Calu3 (cell line): Measurements from ENCODE around the gene TM9SF3. TPM values are rescaled to one million over a fixed set of nuclear protein-coding genes. Genes with fewer than 3 reads are reported as not detected.

Source experiments
- BruUV-seq: library from RNA; stranded (reverse); fragments of 400-500 nt; replicated peaks from 2 replicates; lab custom pipeline; 2021; lab: Mats Ljungman, UMichigan
- CTCF ChIA-PET: fragments of 300-600 bp; sonication (Branson Sonifier 250); formaldehyde crosslinking; loops from one replicate; lab custom pipeline; 2022; ENCODE audit warnings: antibody characterized with exemption; lab: Charles Lee
- DNase-seq: peaks from one replicate; pipeline ENCODE4 v3.0.0; 2022
- H3K27ac Mint-ChIP-seq: one replicate; pipeline ENCODE4 v1.8.0; 2022; ENCODE audit warnings: mixed read lengths; ENCODE audit not compliant: unreplicated experiment
- H3K27me3 Mint-ChIP-seq: one replicate; pipeline ENCODE4 v1.8.0; 2022; ENCODE audit warnings: mixed read lengths; ENCODE audit not compliant: unreplicated experiment
- H3K36me3 Mint-ChIP-seq: one replicate; pipeline ENCODE4 v1.8.0; 2022; ENCODE audit warnings: mild to moderate bottlenecking, moderate library complexity, mixed read lengths; ENCODE audit not compliant: insufficient read depth, unreplicated experiment
- H3K4me1 Mint-ChIP-seq: one replicate; pipeline ENCODE4 v1.8.0; 2022; ENCODE audit warnings: mild to moderate bottlenecking, low read depth, mixed read lengths; ENCODE audit not compliant: unreplicated experiment
- H3K4me3 Mint-ChIP-seq: one replicate; pipeline ENCODE4 v1.8.0; 2022; ENCODE audit warnings: mild to moderate bottlenecking, low read depth, moderate library complexity, mixed read lengths; ENCODE audit not compliant: unreplicated experiment
- H3K9me3 Mint-ChIP-seq: one replicate; pipeline ENCODE4 v1.8.0; 2022; ENCODE audit warnings: low read depth, mixed read lengths; ENCODE audit not compliant: unreplicated experiment
- intact Hi-C: fragments of 100-400 bp; cut with micrococcal nuclease; formaldehyde crosslinking; loops from one replicate; pipeline ENCODE4 v1.10.0; 2022; ENCODE audit not compliant: unreplicated experiment
- total RNA-seq: library from RNA; stranded (reverse); gene quantifications from 2 replicates; pipeline ENCODE4 v1.2.3, GENCODE V29; 2022
- TF ChIP-seq, protein P1 (sequence below): fragments of 200-600 bp; IDR thresholded peaks from one replicate; pipeline ENCODE4 v1.8.0; 2022; ENCODE audit warnings: antibody characterized with exemption; ENCODE audit not compliant: unreplicated experiment

Gene TM9SF3
- total RNA-seq, 1 experiment from 2014 or later: 177 TPM

DNA sequence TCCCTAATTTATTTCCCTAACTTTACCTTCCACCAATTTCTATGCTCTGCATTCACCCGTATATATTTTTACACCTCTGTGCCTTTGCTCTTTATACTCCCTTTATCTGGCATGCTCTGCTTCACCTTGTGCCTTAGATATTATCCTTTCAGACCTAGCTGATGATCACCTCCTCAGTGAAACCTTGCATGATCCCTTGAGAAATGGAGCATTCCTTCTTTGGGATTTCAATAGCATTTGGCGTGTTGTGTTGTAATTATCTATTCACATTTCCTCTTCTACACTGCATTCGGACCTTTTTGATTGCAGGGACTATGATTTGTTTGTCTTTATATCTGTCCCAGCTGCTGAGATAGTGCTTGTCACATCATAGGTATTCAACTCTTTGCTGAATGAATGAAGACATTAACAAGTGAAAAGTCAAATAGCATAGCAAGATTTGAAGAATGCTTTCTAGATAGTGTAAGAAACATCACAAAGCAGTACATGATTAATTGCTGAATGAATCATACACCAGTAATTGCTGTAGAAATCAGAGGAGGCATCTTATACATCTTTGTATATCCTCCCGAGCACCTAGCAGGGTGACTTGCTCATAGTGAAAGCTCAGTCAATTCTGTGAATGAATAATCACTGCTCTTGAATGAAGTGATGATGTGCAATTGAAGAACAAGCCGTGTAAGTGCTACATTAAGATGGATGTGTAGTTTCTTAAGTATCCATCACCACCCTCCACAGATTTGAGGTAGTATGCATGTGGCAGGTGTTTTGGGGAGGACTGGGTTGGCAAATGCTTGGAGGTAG is 2.0 kb upstream of the TM9SF3 start:
- BruUV-seq: no TSS peak
- DNase-seq: no peak
- H3K27ac Mint-ChIP-seq: no peak overlapping the region
- no peaks in the 10 kb centered on the region for H3K4me1 Mint-ChIP-seq
- intact Hi-C loops: loop anchor here (5.0 kb wide), 1 partner anchor 83 kb away; no protein-coding TSS in a partner anchor
- H3K4me3 Mint-ChIP-seq: no peak overlapping the region
- H3K36me3 Mint-ChIP-seq: peaks cover 38% of the 10 kb centered on the region
- TF ChIP-seq, protein P1, sequence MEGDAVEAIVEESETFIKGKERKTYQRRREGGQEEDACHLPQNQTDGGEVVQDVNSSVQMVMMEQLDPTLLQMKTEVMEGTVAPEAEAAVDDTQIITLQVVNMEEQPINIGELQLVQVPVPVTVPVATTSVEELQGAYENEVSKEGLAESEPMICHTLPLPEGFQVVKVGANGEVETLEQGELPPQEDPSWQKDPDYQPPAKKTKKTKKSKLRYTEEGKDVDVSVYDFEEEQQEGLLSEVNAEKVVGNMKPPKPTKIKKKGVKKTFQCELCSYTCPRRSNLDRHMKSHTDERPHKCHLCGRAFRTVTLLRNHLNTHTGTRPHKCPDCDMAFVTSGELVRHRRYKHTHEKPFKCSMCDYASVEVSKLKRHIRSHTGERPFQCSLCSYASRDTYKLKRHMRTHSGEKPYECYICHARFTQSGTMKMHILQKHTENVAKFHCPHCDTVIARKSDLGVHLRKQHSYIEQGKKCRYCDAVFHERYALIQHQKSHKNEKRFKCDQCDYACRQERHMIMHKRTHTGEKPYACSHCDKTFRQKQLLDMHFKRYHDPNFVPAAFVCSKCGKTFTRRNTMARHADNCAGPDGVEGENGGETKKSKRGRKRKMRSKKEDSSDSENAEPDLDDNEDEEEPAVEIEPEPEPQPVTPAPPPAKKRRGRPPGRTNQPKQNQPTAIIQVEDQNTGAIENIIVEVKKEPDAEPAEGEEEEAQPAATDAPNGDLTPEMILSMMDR: no peak
- CTCF ChIA-PET: no interaction called here
- H3K27me3 Mint-ChIP-seq: no peaks in the 10 kb centered on the region
- no peaks in the 10 kb centered on the region for H3K9me3 Mint-ChIP-seq

DNA sequence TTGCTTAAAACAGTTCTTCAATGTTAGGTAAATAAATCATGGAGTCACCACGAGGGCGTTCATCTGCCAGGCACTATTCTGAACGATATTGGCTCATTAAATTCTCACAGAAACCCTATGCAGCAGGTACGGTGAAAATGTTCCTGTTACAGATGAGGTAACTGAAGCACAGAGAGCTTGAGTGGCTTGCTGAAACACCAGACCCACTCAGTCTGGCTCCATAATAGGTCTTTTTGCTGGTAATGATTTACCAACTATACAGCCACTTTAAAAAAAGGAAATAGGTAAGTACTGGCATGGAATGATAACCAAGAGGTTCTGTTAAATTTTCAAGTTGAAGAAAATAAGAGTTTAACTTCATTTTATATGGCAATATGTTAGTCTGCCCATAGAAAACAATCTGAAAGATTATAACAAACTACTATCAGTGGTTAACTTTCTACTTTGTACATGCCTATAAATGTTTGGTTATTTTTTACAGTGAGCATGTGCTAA is 1.3 kb upstream of the TM9SF3 start:
- BruUV-seq: no TSS peak
- intact Hi-C loops: loop anchor here (5.0 kb wide), 1 partner anchor 84 kb away; no protein-coding TSS in a partner anchor
- TF ChIP-seq, protein P1: no peak

DNA sequence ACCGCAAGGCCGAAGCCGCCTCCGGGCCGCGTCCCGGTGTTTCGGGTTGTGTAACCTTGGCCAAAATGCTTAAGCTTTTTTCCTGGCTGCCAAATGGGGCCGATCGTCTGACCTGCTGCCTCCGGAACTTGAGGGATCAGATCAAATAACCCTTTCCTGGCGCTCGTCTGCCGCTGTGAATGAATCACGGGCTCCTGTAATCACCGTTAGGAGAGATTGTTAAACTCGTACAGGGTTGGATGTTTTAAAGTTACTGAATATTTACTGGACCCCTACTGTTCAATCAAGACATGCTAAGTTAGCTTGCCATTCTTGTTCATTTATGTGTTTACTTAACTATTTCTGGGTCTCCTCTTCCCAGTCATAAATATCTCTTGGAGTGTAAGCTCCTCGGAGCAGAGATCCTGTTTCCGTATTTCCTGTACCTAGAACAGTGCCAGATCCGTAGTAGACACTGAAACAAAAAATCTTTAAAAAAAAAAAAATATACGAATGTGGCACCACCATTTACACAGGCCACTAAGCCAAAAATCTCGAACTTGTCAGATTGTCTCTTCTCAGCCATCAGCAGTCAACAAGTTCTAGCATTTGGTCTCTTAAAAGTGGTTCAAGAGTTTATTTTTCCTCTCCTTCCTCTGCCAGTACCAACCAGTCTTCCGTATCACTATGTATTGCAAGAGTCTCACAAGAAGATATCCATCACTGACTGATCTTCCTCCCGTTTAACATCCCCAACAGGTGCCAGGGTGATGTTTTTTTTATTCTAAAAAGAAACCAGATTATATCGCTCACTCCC is 650 bp upstream of the TM9SF3 start:
- Mint-ChIP-seq H3K27me3 (no peaks in the 10 kb centered on the region), H3K4me3 (no peak overlapping the region), H3K36me3 (peaks cover 46% of the 10 kb centered on the region), H3K4me1 (peaks cover 8% of the 10 kb centered on the region), H3K27ac (no peak overlapping the region), H3K9me3 (no peaks in the 10 kb centered on the region)
- TF ChIP-seq, protein P1: no peak
- BruUV-seq: TSS peak; percentile 83
- CTCF ChIA-PET: no interaction called here
- no peak for DNase-seq
- intact Hi-C loops: loop anchor here (5.0 kb wide), 1 partner anchor 85 kb away; no protein-coding TSS in a partner anchor

More for the DNA sequence above, 1.3 kb upstream of the TM9SF3 start:
- no peak for DNase-seq
- H3K9me3 Mint-ChIP-seq: no peaks in the 10 kb centered on the region
- H3K36me3 Mint-ChIP-seq: peaks cover 41% of the 10 kb centered on the region
- no peak overlapping the region for H3K27ac Mint-ChIP-seq
- peaks cover 2% of the 10 kb centered on the region for H3K4me1 Mint-ChIP-seq
- H3K27me3 Mint-ChIP-seq: no peaks in the 10 kb centered on the region
- CTCF ChIA-PET: no interaction called here
- no peak overlapping the region for H3K4me3 Mint-ChIP-seq

DNA sequence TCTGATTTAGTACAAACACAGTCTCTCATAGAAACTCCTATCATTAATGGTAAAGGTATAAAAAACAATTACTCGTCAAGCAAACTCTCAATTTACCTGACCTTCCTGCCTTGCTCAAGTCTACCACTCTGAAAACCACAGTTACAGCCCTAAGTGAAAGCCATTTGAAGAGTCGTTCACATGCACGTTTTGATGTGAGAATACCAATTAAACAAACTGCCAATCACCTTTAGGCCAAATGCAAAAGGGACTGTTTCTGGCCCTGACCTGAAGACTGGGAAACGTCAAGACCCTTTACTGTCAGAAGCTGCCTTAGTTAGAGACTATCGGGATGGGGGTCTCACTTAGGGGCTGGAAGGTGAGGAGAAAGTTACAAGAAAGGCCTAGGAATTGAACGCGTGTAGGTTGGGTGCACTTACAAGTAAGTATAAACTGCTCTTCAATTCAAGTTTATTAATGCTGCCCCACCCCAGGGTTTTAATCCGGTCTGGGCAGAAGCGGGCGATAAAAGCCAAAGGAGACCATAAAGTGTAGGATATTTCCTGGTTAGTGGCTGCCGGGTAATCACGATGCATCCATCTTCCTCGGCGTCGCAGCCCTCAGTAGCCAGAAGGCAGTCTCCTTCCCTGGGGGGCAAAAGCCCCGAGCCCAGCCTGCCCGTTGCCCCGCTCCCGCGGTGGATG is 935 bp downstream of the TM9SF3 start:
- TF ChIP-seq, protein P1: no peak
- no peaks in the 10 kb centered on the region for H3K9me3 Mint-ChIP-seq
- DNase-seq: no peak
- H3K4me3 Mint-ChIP-seq: no peak overlapping the region
- H3K27ac Mint-ChIP-seq: peak overlapping the region; percentile 93
- peaks cover 9% of the 10 kb centered on the region for H3K4me1 Mint-ChIP-seq
- CTCF ChIA-PET: no interaction called here
- H3K36me3 Mint-ChIP-seq: peaks cover 35% of the 10 kb centered on the region
- intact Hi-C loops: loop anchor here (5.0 kb wide), 1 partner anchor 86 kb away; no protein-coding TSS in a partner anchor
- no peaks in the 10 kb centered on the region for H3K27me3 Mint-ChIP-seq
- no TSS peak for BruUV-seq
